IMR-90 (cell line): ENCODE data around the gene NEIL3. TPM values are rescaled to one million over a fixed set of nuclear protein-coding genes. Genes with fewer than 3 reads are reported as not detected.
A peak's percentile ranks its signal among the peaks of the same experiment; 100 is the strongest.
"Not testable (repeated sequence)": the region's sequence is repeated elsewhere in the genome, so short reads cannot be mapped to it uniquely, and the experiment has no call there.

Source experiments
- ATAC-seq: fragments of 200-7000 bp; cut with Tn5 transposase; 2 replicates; pipeline ENCODE4 v1.9.1; 2020; ENCODE audit warnings: low read depth, mild to moderate bottlenecking, moderate library complexity
- BruUV-seq: library from RNA; stranded (reverse); fragments of 400-500 nt; replicated peaks from 2 replicates; lab custom pipeline; 2021; lab: Mats Ljungman, UMichigan
- CTCF ChIA-PET: fragments of 300-600 bp; formaldehyde crosslinking; extraction: SDS; loops from one replicate; lab custom pipeline; 2021; ENCODE audit warnings: antibody characterized with exemption; lab: Yijun Ruan, JAX
- POLR2A ChIA-PET: fragments of 300-600 bp; sonication (Branson Sonifier 250); formaldehyde crosslinking; loops from one replicate; lab custom pipeline; 2022; ENCODE audit warnings: antibody characterized with exemption; ENCODE audit not compliant: unreplicated experiment; lab: Charles Lee
- DNase-seq: peaks from one replicate; pipeline ENCODE4 v3.0.0; 2013
- H2AFZ ChIP-seq: replicated peaks from 2 replicates; pipeline ENCODE3; 2013; ENCODE audit warnings: low read length, mild to moderate bottlenecking; ENCODE audit not compliant: poor library complexity
- H2AK5ac ChIP-seq: 2 replicates; pipeline ENCODE4 v1.6.1; 2013; ENCODE audit warnings: low read depth, low read length, inconsistent platforms
- H2AK9ac ChIP-seq: replicated peaks from 2 replicates; pipeline ENCODE3; 2013; ENCODE audit warnings: mild to moderate bottlenecking, low read depth, low read length, moderate library complexity; ENCODE audit not compliant: poor library complexity
- H2BK120ac ChIP-seq: 2 replicates; pipeline ENCODE4 v1.6.1; 2013; ENCODE audit warnings: low read depth, low read length, inconsistent platforms
- H2BK15ac ChIP-seq: 3 replicates; pipeline ENCODE4 v1.6.1; 2013; ENCODE audit warnings: low read depth, low read length, inconsistent platforms
- H2BK20ac ChIP-seq: 2 replicates; pipeline ENCODE4 v1.6.1; 2013; ENCODE audit warnings: low read depth, mild to moderate bottlenecking, inconsistent platforms, low read length, moderate library complexity
- H2BK5ac ChIP-seq: 2 replicates; pipeline ENCODE4 v1.6.1; 2013; ENCODE audit warnings: mild to moderate bottlenecking, low read depth, low read length, inconsistent platforms; ENCODE audit not compliant: poor library complexity, severe bottlenecking
- H3K14ac ChIP-seq: replicated peaks from 2 replicates; pipeline ENCODE4 v1.6.1; 2013; ENCODE audit warnings: low read depth, low read length, inconsistent platforms
- H3K18ac ChIP-seq: 2 replicates; pipeline ENCODE4 v1.6.1; 2013; ENCODE audit warnings: low read depth, low read length, control low read depth
- H3K23ac ChIP-seq: 2 replicates; pipeline ENCODE4 v1.6.1; 2013; ENCODE audit warnings: low read depth, low read length, inconsistent platforms
- H3K27ac ChIP-seq: 2 replicates; pipeline ENCODE4 v1.5.1; 2013; ENCODE audit warnings: mild to moderate bottlenecking, control low read depth, low read length; ENCODE audit not compliant: insufficient read depth
- H3K27me3 ChIP-seq: 2 replicates; pipeline ENCODE4 v1.6.1; 2013; ENCODE audit warnings: low read length; ENCODE audit not compliant: control insufficient read depth, insufficient read depth
- H3K36me3 ChIP-seq: 2 replicates; pipeline ENCODE4 v1.6.1; 2013; ENCODE audit warnings: low read length, mixed read lengths; ENCODE audit not compliant: control insufficient read depth, insufficient read depth
- H3K4ac ChIP-seq: 2 replicates; pipeline ENCODE4 v1.6.1; 2013; ENCODE audit warnings: low read depth, low read length, inconsistent platforms
- H3K4me1 ChIP-seq: 2 replicates; pipeline ENCODE4 v1.6.1; 2013; ENCODE audit warnings: low read length, mixed read lengths; ENCODE audit not compliant: control insufficient read depth, insufficient read depth
- H3K4me2 ChIP-seq: 2 replicates; pipeline ENCODE4 v1.6.1; 2013; ENCODE audit warnings: low read depth, mild to moderate bottlenecking, control low read depth, low read length, moderate library complexity
- H3K4me3 ChIP-seq: 2 replicates; pipeline ENCODE4 v1.5.1; 2013; ENCODE audit warnings: low read depth, mild to moderate bottlenecking, control low read depth, low read length, moderate library complexity; ENCODE audit not compliant: insufficient read depth
- H3K56ac ChIP-seq: 2 replicates; pipeline ENCODE4 v1.6.1; 2013; ENCODE audit warnings: low read length, inconsistent platforms; ENCODE audit not compliant: insufficient read depth; ENCODE audit errors: extremely low read depth
- H3K79me1 ChIP-seq, 2 experiments: 2 replicates each; pipeline ENCODE4 v1.6.1; 2013; ENCODE audit warnings: low read length in 2 of 2, inconsistent platforms in 1 of 2, low read depth in 1 of 2
- H3K9ac ChIP-seq: 2 replicates; pipeline ENCODE4 v1.6.1; 2013; ENCODE audit warnings: low read depth, low read length, control low read depth
- H3K9me1 ChIP-seq: 2 replicates; pipeline ENCODE4 v1.6.1; 2013; ENCODE audit warnings: low read length, inconsistent platforms; ENCODE audit not compliant: insufficient read depth
- H3K9me3 ChIP-seq: 2 replicates; pipeline ENCODE4 v1.6.1; 2013; ENCODE audit warnings: low read length; ENCODE audit not compliant: control insufficient read depth, insufficient read depth
- H4K20me1 ChIP-seq: 2 replicates; pipeline ENCODE4 v1.6.1; 2013; ENCODE audit warnings: low read length, inconsistent platforms; ENCODE audit not compliant: insufficient read depth
- H4K5ac ChIP-seq: 2 replicates; pipeline ENCODE4 v1.6.1; 2013; ENCODE audit warnings: mild to moderate bottlenecking, low read depth, low read length, control low read depth
- H4K8ac ChIP-seq, 2 experiments: 2 replicates each; pipeline ENCODE4 v1.6.1; 2013; ENCODE audit warnings: low read depth in 2 of 2, low read length in 2 of 2, control low read depth in 1 of 2, inconsistent platforms in 1 of 2
- H4K91ac ChIP-seq: 2 replicates; pipeline ENCODE4 v1.6.1; 2013; ENCODE audit warnings: low read depth, low read length, inconsistent platforms; ENCODE audit not compliant: insufficient read depth
- FOS ChIP-seq: fragments of 150-350 bp; IDR thresholded peaks from 2 replicates; pipeline ENCODE4 v1.6.1; 2016; ENCODE audit warnings: low read depth, low read length
- WGBS, 2 experiments: methylation state at CpG; one replicate each; pipeline versions ENCODE4 v1.1.5 to v1.1.7; 2013; ENCODE audit warnings: missing lambda C conversion rate in 2 of 2; ENCODE audit not compliant: insufficient read length in 1 of 2; ENCODE audit errors: extremely low coverage in 2 of 2; 5-methylcytosine and 5-hydroxymethylcytosine counted together
- dilution Hi-C: fragments of 300-500 bp; cut with HindIII; formaldehyde crosslinking; loops from one replicate; pipeline ENCODE4 v1.14.3; 2018; ENCODE audit warnings: low sequenced_read_pairs; ENCODE audit not compliant: unreplicated experiment
- in situ Hi-C: fragments of 300-500 bp; cut with MboI; formaldehyde crosslinking; loops from 3 replicates; pipeline ENCODE4 v1.14.3; 2019; ENCODE audit warnings: low sequenced_read_pairs, inconsistent platforms, mixed read lengths
- intact Hi-C: fragments of 100-400 bp; cut with micrococcal nuclease; formaldehyde crosslinking; loops from 2 replicates; pipeline ENCODE4 v1.10.0; 2022
- polyA plus RNA-seq, 3 experiments: library from polyadenylated mRNA; depleted of rRNA; stranded (reverse); fragments of >200 nt; gene quantifications; 2 replicates each; pipeline ENCODE4 v1.2.3, GENCODE V29; 2012; ENCODE audit warnings: low replicate concordance in 1 of 3
- total RNA-seq: library from RNA; depleted of rRNA; stranded (reverse); fragments of >200 nt; gene quantifications from 2 replicates; pipeline ENCODE4 v1.2.3, GENCODE V29; 2012

NEIL3 gene
- total and polyA plus RNA-seq, 2 of the 4 experiments (the other 2 are of a cell fraction), result 4.4 to 7.9 TPM

- H4K5ac ChIP-seq, H2AK5ac ChIP-seq, H3K56ac ChIP-seq, intact Hi-C loops, H3K14ac ChIP-seq, CTCF ChIA-PET, H3K4ac ChIP-seq, BruUV-seq, H3K4me3 ChIP-seq, H3K36me3 ChIP-seq, dilution Hi-C loops, H2BK15ac ChIP-seq, H3K27me3 ChIP-seq, H3K9me1 ChIP-seq, H3K79me1 ChIP-seq, H2AK9ac ChIP-seq, H3K23ac ChIP-seq, H2BK5ac ChIP-seq, H3K18ac ChIP-seq, H3K27ac ChIP-seq, H4K20me1 ChIP-seq, H2BK120ac ChIP-seq, in situ Hi-C loops, H2AFZ ChIP-seq, H3K9ac ChIP-seq, H4K8ac ChIP-seq, H4K91ac ChIP-seq, H2BK20ac ChIP-seq, H3K9me3 ChIP-seq, H3K4me2 ChIP-seq: not testable (repeated sequence)
- peaks cover 11% of the 10 kb centered on the region for H3K4me1 ChIP-seq
- ATAC-seq, result peak; percentile 56
- TF ChIP-seq FOS, result peak; percentile 52; the same call in 1 of the 2 replicates
- peak; percentile 86 for DNase-seq
- POLR2A ChIA-PET, result interaction anchor here (0.6 kb wide), 1 partner anchor 401 kb away, joined by 3 read pairs; no protein-coding TSS in a partner anchor
- no CpG with 5 or more reads among the region's 3 CpGs for WGBS, 2 experiments
These were observed 4.8 kb upstream of the NEIL3 start for GRCh38 chr4:177304864-177305263.
